ENCODE results near the gene RSRC1.
"Not testable (repeated sequence)": the region's sequence is repeated elsewhere in the genome, so short reads cannot be mapped to it uniquely, and the experiment has no call there.

Gene RSRC1

DNA sequence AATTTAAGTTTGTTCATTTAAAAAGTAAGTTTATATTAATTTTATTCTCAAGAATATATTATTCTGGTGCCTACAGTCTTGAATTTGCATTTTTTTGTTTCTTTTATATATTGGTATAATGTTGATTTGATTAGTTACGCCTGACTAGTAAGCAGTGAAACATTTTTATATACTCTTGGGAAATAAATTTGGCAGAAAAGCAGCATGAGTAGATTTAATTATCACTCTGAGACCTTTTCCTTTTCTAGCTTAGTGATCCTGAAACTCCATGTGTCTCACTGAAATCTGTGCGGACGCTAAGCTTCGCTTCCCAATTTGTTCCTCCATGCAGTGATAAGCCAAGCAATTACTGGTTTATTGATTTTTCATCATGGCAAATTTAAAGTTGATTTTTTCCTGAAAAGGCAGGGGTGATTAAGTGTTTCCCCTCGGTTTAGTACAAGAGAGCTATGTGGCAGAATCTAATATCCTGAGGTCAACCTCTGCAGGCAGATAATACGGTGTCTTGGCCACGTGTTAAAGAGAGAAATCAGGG is 373.9 kb downstream of the RSRC1 start:
- no peak for DNase-seq

GRCh38 chr3:158486200-158486599 is 376.3 kb downstream of the RSRC1 start:
- no peak for DNase-seq

DNA sequence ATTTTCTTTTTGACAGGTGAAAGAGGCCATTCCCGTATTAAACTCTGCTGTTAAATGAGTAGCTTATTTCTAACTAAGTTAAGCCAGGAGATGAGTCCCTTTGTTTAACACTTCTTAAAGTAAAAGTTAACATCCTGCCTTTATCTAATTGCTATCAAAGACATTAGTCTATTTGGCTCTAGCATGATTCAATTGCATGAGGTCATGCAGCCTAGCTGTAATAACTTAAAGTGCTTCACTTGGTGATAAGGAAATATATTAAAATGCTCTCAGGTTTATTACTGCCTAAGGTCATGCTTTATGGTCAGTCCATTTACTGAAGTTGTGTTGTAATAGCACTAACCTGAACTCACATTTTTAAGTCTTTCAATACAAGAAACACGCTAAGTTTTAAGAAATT is 378.8 kb downstream of the RSRC1 start:
- DNase-seq: no peak

GRCh38 chr3:158489181-158489580 is 379.3 kb downstream of the RSRC1 start:
- no peak for DNase-seq

DNA sequence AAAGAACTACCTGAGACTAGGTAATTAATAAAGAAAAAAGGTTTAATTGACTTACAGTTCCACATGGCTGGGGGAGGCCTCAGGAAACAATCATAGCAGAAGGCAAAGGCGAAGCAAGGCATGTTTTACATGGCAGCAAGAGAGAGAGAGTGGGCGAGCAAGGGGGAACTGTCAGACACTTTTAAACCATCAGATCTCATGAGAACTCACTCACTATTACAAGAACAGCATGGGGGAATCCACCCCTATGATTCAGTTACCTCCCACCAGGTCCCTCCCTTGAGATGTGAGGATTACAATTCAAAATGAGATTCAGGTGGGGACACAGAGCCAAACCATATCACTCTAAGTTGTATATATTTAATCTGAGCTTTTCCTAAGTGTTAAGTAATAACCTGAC is 382.1 kb downstream of the RSRC1 start:
- no peak for DNase-seq

GRCh38 chr3:158492685-158493084 is 382.8 kb downstream of the RSRC1 start:
- no peak for DNase-seq

DNA sequence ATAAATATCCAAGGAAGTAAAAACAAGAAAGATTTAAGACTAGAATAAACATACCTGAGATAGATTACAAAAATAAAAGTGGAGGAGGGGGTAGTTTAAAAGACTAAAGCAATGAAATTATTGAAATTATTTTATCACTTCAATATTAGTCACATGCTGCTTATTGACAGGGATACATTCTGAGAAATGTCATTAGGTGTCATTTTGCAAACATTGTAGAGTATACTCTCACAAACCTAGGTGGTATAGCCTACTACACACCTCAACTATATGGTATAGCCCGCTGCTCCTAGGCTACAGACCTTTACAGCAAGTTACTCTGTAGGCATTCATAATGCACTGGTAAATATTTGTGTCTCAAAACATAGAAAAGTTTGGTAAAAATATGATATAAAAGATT is 384.0 kb downstream of the RSRC1 start:
- DNase-seq: no peak

GRCh38 chr3:158494673-158495072 is 384.8 kb downstream of the RSRC1 start:
- no peak for DNase-seq

- DNase-seq: not testable (repeated sequence)
Observed at GRCh38 chr3:158495398-158495902, 385.6 kb downstream of the RSRC1 start.

DNA sequence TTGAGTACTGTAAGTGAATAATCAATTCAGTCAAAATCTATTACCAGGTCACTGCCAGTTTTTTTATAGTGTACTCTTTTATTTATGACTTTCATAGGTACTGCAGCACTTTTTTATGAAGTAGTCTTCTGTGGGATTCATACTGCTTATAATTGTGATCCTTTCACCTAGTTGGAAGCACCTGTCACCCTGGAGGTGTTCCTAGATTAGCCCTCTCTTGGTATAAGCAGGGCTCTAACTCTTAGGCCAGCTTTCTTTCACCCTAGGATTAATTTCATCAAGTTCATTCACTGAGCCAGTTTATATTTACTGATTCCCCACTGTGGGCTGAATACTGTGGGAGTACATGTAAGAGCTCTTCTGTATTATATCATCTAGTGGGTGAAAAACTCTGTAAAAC is 395.2 kb downstream of the RSRC1 start:
- no peak for DNase-seq

DNA sequence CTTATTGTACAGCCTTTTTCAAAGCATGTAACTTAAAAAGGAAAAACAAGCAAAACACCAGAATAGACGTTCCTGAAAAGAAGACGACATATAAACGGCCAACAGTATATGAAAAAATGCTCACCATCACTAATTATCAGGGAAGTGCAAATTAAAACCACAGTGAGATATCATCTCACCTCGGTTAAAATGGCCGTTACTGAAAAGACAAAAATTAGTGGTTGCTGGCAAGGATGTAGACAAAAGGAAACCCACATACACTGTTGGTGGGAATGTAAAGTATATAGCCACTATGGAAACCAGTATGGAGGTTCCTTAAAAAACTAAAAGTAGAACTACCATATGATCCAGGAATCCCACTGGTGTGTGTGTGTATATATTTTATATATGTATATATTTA is 396.6 kb downstream of the RSRC1 start:
- DNase-seq: no peak

GRCh38 chr3:158508481-158508880 is 398.6 kb downstream of the RSRC1 start:
- no peak for DNase-seq

GRCh38 chr3:158509891-158510290 is 400.0 kb downstream of the RSRC1 start:
- DNase-seq: no peak

DNA sequence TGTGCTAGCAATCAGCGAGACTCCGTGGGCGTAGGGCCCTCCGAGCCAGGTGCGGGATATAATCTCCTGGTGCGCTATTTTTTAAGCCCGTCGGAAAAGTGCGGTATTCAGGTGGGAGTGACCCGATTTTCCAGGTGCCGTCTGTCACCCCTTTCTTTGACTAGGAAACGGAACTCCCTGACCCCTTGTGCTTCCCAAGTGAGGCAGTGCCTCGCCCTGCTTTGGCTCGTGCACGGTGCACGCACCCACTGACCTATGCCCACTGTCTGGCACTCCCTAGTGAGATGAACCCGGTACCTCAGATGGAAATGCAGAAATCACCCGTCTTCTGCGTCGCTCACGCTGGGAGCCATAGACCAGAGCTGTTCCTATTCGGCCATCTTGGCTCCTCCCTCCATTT is 406.8 kb downstream of the RSRC1 start:
- not testable (repeated sequence) for DNase-seq

DNA sequence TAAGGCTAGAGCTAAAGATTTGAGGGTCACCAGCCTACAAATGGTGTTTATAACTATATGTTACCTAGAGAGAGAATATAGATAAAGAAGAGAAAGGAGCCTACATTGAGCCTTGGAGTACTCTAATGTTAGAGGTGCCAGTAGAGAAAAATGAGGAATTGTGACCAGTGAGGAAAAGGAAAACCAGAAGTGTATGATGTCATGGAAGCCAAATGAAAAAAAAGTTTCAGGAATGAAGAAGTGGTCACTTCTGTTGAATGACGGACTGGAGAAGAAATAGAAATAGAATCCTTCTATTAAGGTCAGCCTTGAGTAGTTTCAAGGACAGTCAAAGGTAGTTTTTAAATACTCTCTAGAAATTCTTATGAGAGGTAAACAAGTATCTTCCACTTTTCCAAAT is 409.9 kb downstream of the RSRC1 start:
- no peak for DNase-seq

DNA sequence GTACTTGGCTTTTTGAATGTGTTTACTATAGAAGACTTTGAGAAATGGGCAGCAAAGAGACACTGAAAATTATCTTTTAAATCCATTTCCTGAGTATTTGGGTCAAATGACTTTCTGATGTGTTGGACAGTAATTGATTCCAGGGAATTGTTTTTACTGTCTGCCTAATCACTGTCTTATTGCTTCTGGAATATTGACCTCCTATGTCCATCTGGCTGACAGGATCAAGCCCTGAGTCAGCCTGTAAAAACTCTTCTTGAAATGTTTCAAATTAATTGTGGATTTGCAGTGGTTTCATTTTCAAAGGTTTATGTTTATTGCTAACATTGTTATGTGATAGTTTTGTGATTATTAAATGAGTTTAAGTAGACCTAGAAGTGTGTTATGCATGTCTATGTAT is 410.5 kb downstream of the RSRC1 start:
- no peak for DNase-seq

GRCh38 chr3:158522221-158523136 is 412.6 kb downstream of the RSRC1 start:
- DNase-seq: no peak

- no peak for DNase-seq
Observed at GRCh38 chr3:158528076-158528674, 418.3 kb downstream of the RSRC1 start.

- DNase-seq: no peak
Observed at GRCh38 chr3:158531334-158531733, 421.4 kb downstream of the RSRC1 start.

DNA sequence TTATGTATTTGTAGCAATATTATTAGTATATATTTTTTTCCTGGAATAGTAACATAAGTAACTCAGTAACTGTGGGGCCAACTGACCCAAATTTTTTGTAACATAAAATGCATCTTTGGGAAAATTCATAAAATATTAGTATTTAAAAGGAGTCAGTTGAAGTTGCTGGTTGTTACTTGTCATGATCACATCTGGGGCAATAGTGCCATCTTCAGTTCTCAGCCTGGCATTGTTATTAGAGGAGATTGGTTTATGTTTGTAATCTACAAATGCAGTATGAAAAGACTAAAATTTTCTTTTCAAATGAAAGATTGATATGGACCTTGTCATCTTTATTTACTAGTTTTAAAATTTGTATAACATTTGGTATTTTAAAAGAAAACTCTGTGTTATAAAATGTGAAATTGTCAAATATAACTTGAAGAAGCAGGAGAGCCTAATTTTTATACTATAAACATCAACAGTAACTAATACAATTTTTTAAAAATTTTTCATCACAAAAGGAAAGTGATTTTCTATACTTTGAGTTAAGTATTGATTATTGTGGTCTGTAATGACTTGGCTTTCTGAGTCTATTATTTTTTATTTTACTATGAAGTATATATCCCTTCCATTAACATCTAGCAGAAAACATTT is 422.3 kb downstream of the RSRC1 start:
- no peak for DNase-seq

DNA sequence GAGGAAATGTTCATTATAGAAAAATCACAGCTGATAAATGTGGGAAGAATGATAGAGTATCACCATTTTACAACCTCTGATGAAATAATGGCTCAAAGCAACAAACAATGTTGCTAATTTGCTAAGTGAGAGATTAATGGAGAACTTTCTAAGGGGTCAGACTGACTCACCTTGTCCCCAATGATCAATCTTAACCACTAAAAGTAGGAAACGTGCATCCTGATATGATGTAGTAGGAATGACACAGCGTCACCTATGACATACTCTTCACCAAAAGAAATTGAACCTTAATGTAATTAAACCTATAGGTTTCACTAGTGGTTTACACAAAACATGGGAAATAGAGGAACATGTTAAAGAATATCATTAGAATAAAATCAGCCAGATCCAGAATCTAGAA is 426.0 kb downstream of the RSRC1 start:
- no peak for DNase-seq

DNA sequence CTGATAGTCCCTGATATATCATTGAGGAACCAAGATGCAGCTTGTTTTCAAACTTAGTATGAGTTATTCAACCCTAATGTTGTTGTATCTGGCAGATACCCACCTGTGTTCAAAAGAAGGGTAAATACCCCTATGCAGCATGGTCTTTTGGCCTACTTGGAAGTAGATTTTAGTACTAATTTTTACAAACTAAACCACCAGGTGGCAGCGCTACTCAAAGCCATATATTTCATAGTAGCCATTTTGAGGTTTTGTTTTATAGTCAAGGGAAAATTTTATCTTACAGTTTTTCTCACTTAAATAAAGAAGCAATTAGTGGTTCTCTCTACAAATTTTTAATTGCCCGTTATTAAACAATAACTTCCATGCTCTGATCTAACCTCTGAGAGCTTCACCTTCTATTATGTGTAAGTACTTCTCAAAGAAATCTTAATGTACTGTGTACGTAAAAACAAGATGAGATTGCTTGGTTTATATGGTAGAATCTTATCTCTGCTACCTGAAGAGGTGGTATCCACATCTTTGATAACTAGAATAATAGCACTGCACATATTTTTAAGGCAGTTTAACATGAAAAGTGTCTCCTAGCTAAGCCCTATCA is 429.6 kb downstream of the RSRC1 start:
- DNase-seq: no peak

- no peak for DNase-seq
Observed at GRCh38 chr3:158540066-158540465, 430.2 kb downstream of the RSRC1 start.
